ENCODE data around the gene NAA80.

NAA80 gene

DNA sequence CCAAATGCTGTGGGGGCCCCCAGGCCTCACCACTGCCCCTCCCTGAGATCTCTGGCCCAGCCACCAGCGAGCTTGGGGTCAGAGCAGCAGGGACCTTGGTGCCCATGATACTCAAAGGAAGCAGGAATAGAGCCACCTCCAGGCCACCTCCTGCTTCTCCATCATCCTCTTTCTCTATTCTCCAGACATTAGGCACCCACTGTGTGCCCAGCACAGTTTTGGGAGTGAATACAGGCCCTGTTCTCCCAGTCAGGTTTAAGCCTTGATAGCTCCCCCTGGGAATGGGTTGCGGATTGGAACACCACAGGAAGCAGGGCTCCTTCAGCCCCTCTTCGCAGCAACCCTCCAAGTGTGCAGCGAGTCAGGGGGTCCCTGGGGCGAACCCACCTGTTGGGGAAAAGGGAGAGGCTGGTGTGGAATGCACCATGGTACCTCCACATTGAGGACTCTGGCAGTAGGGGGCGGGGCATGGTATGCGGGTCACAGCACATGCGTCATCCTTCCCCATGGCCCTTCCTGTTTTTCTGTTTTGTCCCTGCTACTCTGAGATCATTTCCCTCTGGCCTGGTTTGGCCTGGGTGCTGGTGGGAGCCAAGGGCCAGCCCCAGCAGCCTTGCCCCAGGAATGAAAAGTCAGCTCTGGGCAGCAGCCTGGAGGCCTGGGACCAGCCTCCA lies 44.5 kb downstream of the NAA80 start:
- TF ChIP-seq NFIC (IDR thresholded peaks at IDR 0.05): no peak
- no peak for TF ChIP-seq TEAD4 (IDR thresholded peaks at IDR 0.05)
- TF ChIP-seq ZBTB7A (IDR thresholded peaks at IDR 0.05; ENCODE audit: low read depth): no peak
- TF ChIP-seq, protein P1, sequence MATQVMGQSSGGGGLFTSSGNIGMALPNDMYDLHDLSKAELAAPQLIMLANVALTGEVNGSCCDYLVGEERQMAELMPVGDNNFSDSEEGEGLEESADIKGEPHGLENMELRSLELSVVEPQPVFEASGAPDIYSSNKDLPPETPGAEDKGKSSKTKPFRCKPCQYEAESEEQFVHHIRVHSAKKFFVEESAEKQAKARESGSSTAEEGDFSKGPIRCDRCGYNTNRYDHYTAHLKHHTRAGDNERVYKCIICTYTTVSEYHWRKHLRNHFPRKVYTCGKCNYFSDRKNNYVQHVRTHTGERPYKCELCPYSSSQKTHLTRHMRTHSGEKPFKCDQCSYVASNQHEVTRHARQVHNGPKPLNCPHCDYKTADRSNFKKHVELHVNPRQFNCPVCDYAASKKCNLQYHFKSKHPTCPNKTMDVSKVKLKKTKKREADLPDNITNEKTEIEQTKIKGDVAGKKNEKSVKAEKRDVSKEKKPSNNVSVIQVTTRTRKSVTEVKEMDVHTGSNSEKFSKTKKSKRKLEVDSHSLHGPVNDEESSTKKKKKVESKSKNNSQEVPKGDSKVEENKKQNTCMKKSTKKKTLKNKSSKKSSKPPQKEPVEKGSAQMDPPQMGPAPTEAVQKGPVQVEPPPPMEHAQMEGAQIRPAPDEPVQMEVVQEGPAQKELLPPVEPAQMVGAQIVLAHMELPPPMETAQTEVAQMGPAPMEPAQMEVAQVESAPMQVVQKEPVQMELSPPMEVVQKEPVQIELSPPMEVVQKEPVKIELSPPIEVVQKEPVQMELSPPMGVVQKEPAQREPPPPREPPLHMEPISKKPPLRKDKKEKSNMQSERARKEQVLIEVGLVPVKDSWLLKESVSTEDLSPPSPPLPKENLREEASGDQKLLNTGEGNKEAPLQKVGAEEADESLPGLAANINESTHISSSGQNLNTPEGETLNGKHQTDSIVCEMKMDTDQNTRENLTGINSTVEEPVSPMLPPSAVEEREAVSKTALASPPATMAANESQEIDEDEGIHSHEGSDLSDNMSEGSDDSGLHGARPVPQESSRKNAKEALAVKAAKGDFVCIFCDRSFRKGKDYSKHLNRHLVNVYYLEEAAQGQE (IDR thresholded peaks at IDR 0.05; ENCODE audit: low read depth): no peak
- TF ChIP-seq CREB1 (IDR thresholded peaks at IDR 0.05; ENCODE audit: low read depth): no peak
- no peak for TF ChIP-seq RAD21 (IDR thresholded peaks at IDR 0.05; ENCODE audit: low read depth)
- TF ChIP-seq EP300 (IDR thresholded peaks at IDR 0.05; ENCODE audit: borderline replicate concordance): no peak
- TF ChIP-seq TCF12 (IDR thresholded peaks at IDR 0.05; ENCODE audit: low read depth): no peak
- TF ChIP-seq, protein P2, sequence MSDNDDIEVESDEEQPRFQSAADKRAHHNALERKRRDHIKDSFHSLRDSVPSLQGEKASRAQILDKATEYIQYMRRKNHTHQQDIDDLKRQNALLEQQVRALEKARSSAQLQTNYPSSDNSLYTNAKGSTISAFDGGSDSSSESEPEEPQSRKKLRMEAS (IDR thresholded peaks at IDR 0.05): no peak
- no peak for TF ChIP-seq CEBPB (IDR thresholded peaks at IDR 0.05)
- TF ChIP-seq FOXM1 (IDR thresholded peaks at IDR 0.05; ENCODE audit: borderline replicate concordance, low read depth): no peak

DNA sequence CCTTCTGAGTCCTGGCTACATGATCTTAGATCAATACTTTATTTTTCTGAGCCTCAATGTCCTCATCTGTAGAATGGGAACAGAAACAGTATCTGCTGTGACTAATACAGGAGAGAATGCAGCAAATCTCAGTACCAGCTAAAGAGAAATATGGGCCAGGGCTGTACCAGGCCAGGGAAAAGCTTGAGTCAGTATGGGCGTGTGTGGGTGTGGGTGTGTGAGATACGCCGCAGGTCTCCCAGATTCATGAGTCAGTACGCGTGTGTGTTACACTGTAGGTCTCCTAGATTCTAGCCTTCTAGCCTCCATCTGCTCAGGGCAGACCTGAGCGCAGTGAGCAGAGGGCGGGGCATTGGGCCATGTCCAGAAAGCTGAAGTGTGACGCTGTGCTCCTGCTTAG lies 48.0 kb downstream of the NAA80 start:
- no peak for TF ChIP-seq TEAD4 (IDR thresholded peaks at IDR 0.05)
- TF ChIP-seq FOXM1 (IDR thresholded peaks at IDR 0.05; ENCODE audit: borderline replicate concordance, low read depth): no peak
- no peak for TF ChIP-seq TCF12 (IDR thresholded peaks at IDR 0.05; ENCODE audit: low read depth)
- TF ChIP-seq TAF1 (IDR thresholded peaks at IDR 0.05; ENCODE audit: low read depth): no peak
- TF ChIP-seq CEBPB (IDR thresholded peaks at IDR 0.05): no peak
- TF ChIP-seq ZBTB7A (IDR thresholded peaks at IDR 0.05; ENCODE audit: low read depth): no peak
- TF ChIP-seq, protein P2 (IDR thresholded peaks at IDR 0.05): no peak

DNA sequence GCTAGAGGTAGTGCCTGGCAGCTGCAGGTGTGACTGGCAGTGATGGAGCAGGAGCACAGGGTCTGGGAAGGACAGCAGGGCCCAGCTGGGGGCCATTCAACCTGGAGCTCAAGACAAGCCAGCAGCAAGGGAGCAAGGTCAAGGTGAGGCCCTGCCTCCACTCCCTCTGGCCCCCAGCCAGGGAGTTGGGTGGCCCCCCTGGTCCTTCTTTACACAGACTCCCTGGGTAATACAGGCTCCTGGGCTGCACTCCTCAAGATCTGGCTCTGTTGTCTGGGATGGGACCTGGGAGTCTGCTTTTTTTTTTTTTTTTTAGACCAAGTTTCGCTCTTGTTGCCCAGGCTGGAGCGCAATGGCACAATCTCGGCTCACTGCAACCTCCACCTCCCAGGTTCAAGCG lies 48.7 kb downstream of the NAA80 start:
- TF ChIP-seq TCF12 (IDR thresholded peaks at IDR 0.05; ENCODE audit: low read depth): no peak
- TF ChIP-seq CREB1 (IDR thresholded peaks at IDR 0.05; ENCODE audit: low read depth): no peak
- TF ChIP-seq EGR1 (IDR thresholded peaks at IDR 0.05): no peak
- TF ChIP-seq ZBTB7A (IDR thresholded peaks at IDR 0.05; ENCODE audit: low read depth): no peak
- TF ChIP-seq, protein P1 (IDR thresholded peaks at IDR 0.05; ENCODE audit: low read depth): no peak
- TF ChIP-seq, protein P3, sequence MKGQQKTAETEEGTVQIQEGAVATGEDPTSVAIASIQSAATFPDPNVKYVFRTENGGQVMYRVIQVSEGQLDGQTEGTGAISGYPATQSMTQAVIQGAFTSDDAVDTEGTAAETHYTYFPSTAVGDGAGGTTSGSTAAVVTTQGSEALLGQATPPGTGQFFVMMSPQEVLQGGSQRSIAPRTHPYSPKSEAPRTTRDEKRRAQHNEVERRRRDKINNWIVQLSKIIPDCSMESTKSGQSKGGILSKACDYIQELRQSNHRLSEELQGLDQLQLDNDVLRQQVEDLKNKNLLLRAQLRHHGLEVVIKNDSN (IDR thresholded peaks at IDR 0.05): no peak
- no peak for TF ChIP-seq FOXM1 (IDR thresholded peaks at IDR 0.05; ENCODE audit: borderline replicate concordance, low read depth)
- TF ChIP-seq, protein P2 (IDR thresholded peaks at IDR 0.05): no peak
- TF ChIP-seq EP300 (IDR thresholded peaks at IDR 0.05; ENCODE audit: borderline replicate concordance): no peak
- TF ChIP-seq NFIC (IDR thresholded peaks at IDR 0.05): no peak

DNA sequence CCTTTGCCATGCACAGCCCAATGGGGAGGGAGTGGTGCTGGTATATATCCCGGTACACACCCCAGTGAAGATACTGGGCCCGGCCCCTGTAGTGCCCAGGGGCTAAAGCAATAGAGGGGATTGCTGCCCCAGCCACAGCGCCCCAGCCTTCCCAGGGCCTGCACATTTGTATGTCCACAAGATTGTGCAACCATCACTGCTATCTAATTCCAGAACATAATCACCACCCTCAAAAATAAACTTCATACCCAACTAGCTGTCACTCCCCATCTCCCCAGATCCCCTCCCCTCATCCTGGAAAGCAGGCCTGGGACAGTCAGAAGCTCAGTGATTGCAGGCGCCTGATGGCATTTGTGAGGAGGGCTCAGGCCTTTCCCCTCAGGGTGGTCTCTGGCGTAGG lies 49.7 kb downstream of the NAA80 start:
- TF ChIP-seq CREB1 (IDR thresholded peaks at IDR 0.05; ENCODE audit: low read depth): no peak
- no peak for TF ChIP-seq CEBPB (IDR thresholded peaks at IDR 0.05)
- no peak for TF ChIP-seq TAF1 (IDR thresholded peaks at IDR 0.05; ENCODE audit: low read depth)
- TF ChIP-seq TEAD4 (IDR thresholded peaks at IDR 0.05): no peak
- no peak for TF ChIP-seq NFIC (IDR thresholded peaks at IDR 0.05)
- TF ChIP-seq RAD21 (IDR thresholded peaks at IDR 0.05; ENCODE audit: low read depth): no peak
- TF ChIP-seq FOXM1 (IDR thresholded peaks at IDR 0.05; ENCODE audit: borderline replicate concordance, low read depth): no peak
- no peak for TF ChIP-seq YY1 (IDR thresholded peaks at IDR 0.05; ENCODE audit: low read depth)
- no peak for TF ChIP-seq EP300 (IDR thresholded peaks at IDR 0.05; ENCODE audit: borderline replicate concordance)
- TF ChIP-seq TCF12 (IDR thresholded peaks at IDR 0.05; ENCODE audit: low read depth): no peak
- TF ChIP-seq, protein P3 (IDR thresholded peaks at IDR 0.05): no peak
- TF ChIP-seq ZBTB7A (IDR thresholded peaks at IDR 0.05; ENCODE audit: low read depth): no peak

DNA sequence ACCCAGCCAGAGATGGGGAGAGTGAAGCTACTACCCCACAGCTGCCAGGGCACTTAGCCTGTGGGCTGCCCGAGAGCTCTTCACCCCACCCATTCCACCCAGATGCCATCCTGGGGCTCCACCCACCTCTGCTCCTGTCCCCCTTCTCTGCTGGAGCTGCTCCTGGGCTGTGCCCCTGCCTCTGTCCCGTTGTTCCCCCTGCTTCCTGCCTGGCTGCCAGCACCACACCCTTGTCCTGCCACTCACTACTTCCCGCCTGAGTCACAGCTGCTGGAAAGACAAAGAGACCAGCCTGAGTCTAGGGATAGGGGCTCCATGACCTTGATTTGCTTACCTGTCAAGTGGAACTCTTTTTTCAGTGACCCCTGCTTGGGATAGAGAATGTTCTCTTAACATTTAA lies 50.8 kb downstream of the NAA80 start:
- TF ChIP-seq EGR1 (IDR thresholded peaks at IDR 0.05): no peak
- no peak for TF ChIP-seq TAF1 (IDR thresholded peaks at IDR 0.05; ENCODE audit: low read depth)
- no peak for TF ChIP-seq TCF12 (IDR thresholded peaks at IDR 0.05; ENCODE audit: low read depth)
- no peak for TF ChIP-seq RAD21 (IDR thresholded peaks at IDR 0.05; ENCODE audit: low read depth)
- no peak for TF ChIP-seq CREB1 (IDR thresholded peaks at IDR 0.05; ENCODE audit: low read depth)
- TF ChIP-seq, protein P1 (IDR thresholded peaks at IDR 0.05; ENCODE audit: low read depth): no peak
- no peak for TF ChIP-seq ZBTB7A (IDR thresholded peaks at IDR 0.05; ENCODE audit: low read depth)
- TF ChIP-seq, protein P2 (IDR thresholded peaks at IDR 0.05): no peak
- no peak for TF ChIP-seq EP300 (IDR thresholded peaks at IDR 0.05; ENCODE audit: borderline replicate concordance)
